Measurements from ENCODE around the gene COL5A1. TPM values are rescaled to one million over a fixed set of nuclear protein-coding genes. Genes with fewer than 3 reads are reported as not detected.

The COL5A1 gene
- total RNA-seq, 4 donors from 2014 or later: 1.6 to 2.8 (median 2.3) TPM

GRCh38 chr9:134678206-134678605, 36.6 kb downstream of the COL5A1 start:
- DNase-seq (no peak), ATAC-seq (no peak)
- no peak overlapping the region for H3K27ac ChIP-seq
- in situ Hi-C loops (cut with MboI; ENCODE audit: low sequenced_read_pairs in 4 of 4): no loop called here
- H3K36me3 ChIP-seq: no peaks in the 10 kb centered on the region
- no peaks in the 10 kb centered on the region for H3K4me1 ChIP-seq
- H3K9me3 ChIP-seq: no peaks in the 10 kb centered on the region
- intact Hi-C loops (cut with DNase I; ENCODE audit: low total_unique reads): no loop called here
- H3K4me3 ChIP-seq: no peak overlapping the region
- TF ChIP-seq POLR2A (IDR thresholded peaks at IDR 0.05): no peak
- TF ChIP-seq, protein P1, sequence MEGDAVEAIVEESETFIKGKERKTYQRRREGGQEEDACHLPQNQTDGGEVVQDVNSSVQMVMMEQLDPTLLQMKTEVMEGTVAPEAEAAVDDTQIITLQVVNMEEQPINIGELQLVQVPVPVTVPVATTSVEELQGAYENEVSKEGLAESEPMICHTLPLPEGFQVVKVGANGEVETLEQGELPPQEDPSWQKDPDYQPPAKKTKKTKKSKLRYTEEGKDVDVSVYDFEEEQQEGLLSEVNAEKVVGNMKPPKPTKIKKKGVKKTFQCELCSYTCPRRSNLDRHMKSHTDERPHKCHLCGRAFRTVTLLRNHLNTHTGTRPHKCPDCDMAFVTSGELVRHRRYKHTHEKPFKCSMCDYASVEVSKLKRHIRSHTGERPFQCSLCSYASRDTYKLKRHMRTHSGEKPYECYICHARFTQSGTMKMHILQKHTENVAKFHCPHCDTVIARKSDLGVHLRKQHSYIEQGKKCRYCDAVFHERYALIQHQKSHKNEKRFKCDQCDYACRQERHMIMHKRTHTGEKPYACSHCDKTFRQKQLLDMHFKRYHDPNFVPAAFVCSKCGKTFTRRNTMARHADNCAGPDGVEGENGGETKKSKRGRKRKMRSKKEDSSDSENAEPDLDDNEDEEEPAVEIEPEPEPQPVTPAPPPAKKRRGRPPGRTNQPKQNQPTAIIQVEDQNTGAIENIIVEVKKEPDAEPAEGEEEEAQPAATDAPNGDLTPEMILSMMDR (IDR thresholded peaks at IDR 0.05 in 4 of 5, conservative IDR thresholded peaks at IDR 0.05 in 1 of 5): no peak
- H3K27me3 ChIP-seq: peaks cover 0 to 4% (median 0%) of the 10 kb centered on the region in 3 donors

DNA sequence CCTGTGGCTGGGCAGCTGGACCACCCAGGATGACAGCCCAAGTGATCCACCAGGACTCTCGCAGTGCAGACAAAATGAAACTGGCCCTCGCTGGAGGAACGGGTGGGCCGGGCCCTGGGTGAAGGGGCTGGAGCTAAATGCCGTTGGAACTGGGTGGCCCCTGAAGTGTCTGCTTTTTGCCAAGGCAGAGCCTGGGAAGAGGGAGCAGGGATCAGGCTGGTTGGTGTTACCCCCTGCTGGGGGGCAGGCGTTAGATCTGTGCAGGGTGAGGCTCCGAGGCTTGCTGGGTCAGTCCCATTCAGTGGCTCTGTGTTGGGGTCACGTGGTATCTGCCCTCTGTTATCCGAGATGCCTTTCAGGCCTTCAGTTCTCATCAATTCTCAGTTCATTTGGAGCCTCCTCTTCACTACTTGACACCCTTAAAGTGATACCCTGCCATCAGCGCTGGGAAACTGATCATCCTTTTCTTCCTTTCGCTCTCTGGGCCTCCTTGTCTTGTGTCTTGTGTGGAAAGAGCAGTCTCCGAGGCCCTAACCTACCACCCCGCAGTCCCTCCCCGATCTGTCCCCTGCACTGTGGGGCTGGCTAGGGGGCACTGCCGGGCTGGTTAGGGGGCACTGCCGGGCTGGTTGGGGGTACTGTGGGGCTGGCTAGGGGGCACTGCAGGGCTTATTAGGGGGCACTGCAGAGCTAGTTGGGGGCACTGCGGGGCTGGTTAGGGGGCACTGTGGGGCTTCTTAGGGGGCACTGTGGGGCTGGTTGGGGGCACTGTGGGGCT, 37.3 kb downstream of the COL5A1 start:
- DNase-seq (no peak), ATAC-seq (peak in 1 of 2 donors; percentile 21)
- no peaks in the 10 kb centered on the region for H3K9me3 ChIP-seq
- H3K27me3 ChIP-seq: peaks cover 0 to 4% (median 0%) of the 10 kb centered on the region in 3 donors
- H3K4me3 ChIP-seq: no peak overlapping the region
- in situ Hi-C loops (cut with MboI; ENCODE audit: low sequenced_read_pairs in 4 of 4): no loop called here
- intact Hi-C loops (cut with DNase I; ENCODE audit: low total_unique reads): no loop called here
- H3K27ac ChIP-seq: no peak overlapping the region
- H3K36me3 ChIP-seq: no peaks in the 10 kb centered on the region
- H3K4me1 ChIP-seq: no peaks in the 10 kb centered on the region
- TF ChIP-seq, protein P1 (IDR thresholded peaks at IDR 0.05 in 4 of 5, conservative IDR thresholded peaks at IDR 0.05 in 1 of 5): no peak
- TF ChIP-seq POLR2A (IDR thresholded peaks at IDR 0.05): no peak

GRCh38 chr9:134679616-134680392, 38.2 kb downstream of the COL5A1 start:
- Histone ChIP-seq H3K36me3 (no peaks in the 10 kb centered on the region), H3K4me1 (no peaks in the 10 kb centered on the region), H3K27ac (no peak overlapping the region), H3K9me3 (no peaks in the 10 kb centered on the region), H3K4me3 (no peak overlapping the region), H3K27me3 (peaks cover 0 to 4% (median 0%) of the 10 kb centered on the region in 3 donors)
- no peak for DNase-seq
- TF ChIP-seq POLR2A (IDR thresholded peaks at IDR 0.05): no peak
- TF ChIP-seq, protein P1 (IDR thresholded peaks at IDR 0.05 in 4 of 5, conservative IDR thresholded peaks at IDR 0.05 in 1 of 5): no peak
- intact Hi-C loops (cut with DNase I; ENCODE audit: low total_unique reads) (no loop called here), in situ Hi-C loops (cut with MboI; ENCODE audit: low sequenced_read_pairs in 4 of 4) (no loop called here)
- ATAC-seq: no peak

- H3K4me3 ChIP-seq: no peak overlapping the region
- H3K9me3 ChIP-seq: no peaks in the 10 kb centered on the region
- no peak for TF ChIP-seq POLR2A (IDR thresholded peaks at IDR 0.05)
- TF ChIP-seq, protein P1 (IDR thresholded peaks at IDR 0.05 in 4 of 5, conservative IDR thresholded peaks at IDR 0.05 in 1 of 5): no peak
- no peaks in the 10 kb centered on the region for H3K36me3 ChIP-seq
- intact Hi-C loops (cut with DNase I; ENCODE audit: low total_unique reads): no loop called here
- H3K4me1 ChIP-seq: no peaks in the 10 kb centered on the region
- peaks cover 0 to 4% (median 0%) of the 10 kb centered on the region in 3 donors for H3K27me3 ChIP-seq
- no peak for ATAC-seq
- no peak for DNase-seq
- in situ Hi-C loops (cut with MboI; ENCODE audit: low sequenced_read_pairs in 4 of 4): no loop called here
- no peak overlapping the region for H3K27ac ChIP-seq
Measured at GRCh38 chr9:134680393-134681060, 38.9 kb downstream of the COL5A1 start.
